KMS-11 (cell line): Measurements from ENCODE around the gene CAMK2N2.

ENCODE experiments used
- H2AFZ ChIP-seq: fragments of 200-600 bp; sonication (generic); 2 replicates; pipeline ENCODE4 v1.6.1; 2016; ENCODE audit warnings: antibody characterized with exemption, mixed run types, low read depth
- H3K27ac ChIP-seq: fragments of 200-600 bp; sonication (generic); 2 replicates; pipeline ENCODE4 v1.6.1; 2016; ENCODE audit warnings: mild to moderate bottlenecking, mixed run types
- H3K27me3 ChIP-seq: fragments of 200-600 bp; sonication (generic); 2 replicates; pipeline ENCODE4 v1.6.1; 2017; ENCODE audit warnings: mild to moderate bottlenecking, low read depth, mixed run types, moderate library complexity; ENCODE audit not compliant: insufficient read depth
- H3K36me3 ChIP-seq: fragments of 200-600 bp; sonication (generic); 2 replicates; pipeline ENCODE4 v1.6.1; 2017; ENCODE audit warnings: mild to moderate bottlenecking, mixed run types; ENCODE audit not compliant: insufficient read depth
- H3K4me1 ChIP-seq: fragments of 200-600 bp; sonication (generic); 2 replicates; pipeline ENCODE4 v1.6.1; 2016; ENCODE audit warnings: mild to moderate bottlenecking, low read depth, mixed run types; ENCODE audit not compliant: poor library complexity, severe bottlenecking
- H3K4me2 ChIP-seq: fragments of 200-600 bp; sonication (generic); 2 replicates; pipeline ENCODE4 v1.7.0; 2016; ENCODE audit warnings: mild to moderate bottlenecking, mixed run types
- H3K4me3 ChIP-seq: fragments of 200-600 bp; sonication (generic); IDR thresholded peaks from 2 replicates; pipeline ENCODE4 v1.6.1; 2017; ENCODE audit warnings: low read depth, low read length, mixed read lengths; ENCODE audit not compliant: insufficient read depth
- H3K79me2 ChIP-seq: fragments of 200-600 bp; sonication (generic); 2 replicates; pipeline ENCODE4 v1.6.1; 2016; ENCODE audit warnings: low read depth, mixed run types; ENCODE audit not compliant: insufficient read depth
- H3K9ac ChIP-seq: fragments of 200-600 bp; sonication (generic); 2 replicates; pipeline ENCODE4 v1.6.1; 2016; ENCODE audit warnings: mild to moderate bottlenecking, mixed run types
- H4K20me1 ChIP-seq: fragments of 200-600 bp; sonication (generic); 2 replicates; pipeline ENCODE4 v1.6.1; 2016; ENCODE audit warnings: mild to moderate bottlenecking, mixed run types; ENCODE audit not compliant: insufficient read depth
- CTCF ChIP-seq: fragments of 200-600 bp; sonication (generic); conservative IDR thresholded peaks from 2 replicates; pipeline ENCODE4 v1.6.1; 2017; ENCODE audit warnings: low read depth, mild to moderate bottlenecking, antibody characterized with exemption, low read length, moderate library complexity, mixed read lengths

Gene CAMK2N2

GRCh38 chr3:184240384-184241140 is 20.8 kb downstream of the CAMK2N2 start:
- H4K20me1 ChIP-seq, result no peaks in the 10 kb centered on the region
- H3K9ac ChIP-seq, result no peak overlapping the region
- no peak for TF ChIP-seq CTCF
- H3K27ac ChIP-seq, result no peak overlapping the region
- no peak overlapping the region for H3K4me3 ChIP-seq
- H3K79me2 ChIP-seq, result no peaks in the 10 kb centered on the region
- H2AFZ ChIP-seq, result no peak overlapping the region
- H3K36me3 ChIP-seq, result no peaks in the 10 kb centered on the region
- H3K4me2 ChIP-seq, result no peak overlapping the region
- no peaks in the 10 kb centered on the region; the same call in 1 of the 2 replicates for H3K27me3 ChIP-seq
- no peaks in the 10 kb centered on the region for H3K4me1 ChIP-seq

DNA sequence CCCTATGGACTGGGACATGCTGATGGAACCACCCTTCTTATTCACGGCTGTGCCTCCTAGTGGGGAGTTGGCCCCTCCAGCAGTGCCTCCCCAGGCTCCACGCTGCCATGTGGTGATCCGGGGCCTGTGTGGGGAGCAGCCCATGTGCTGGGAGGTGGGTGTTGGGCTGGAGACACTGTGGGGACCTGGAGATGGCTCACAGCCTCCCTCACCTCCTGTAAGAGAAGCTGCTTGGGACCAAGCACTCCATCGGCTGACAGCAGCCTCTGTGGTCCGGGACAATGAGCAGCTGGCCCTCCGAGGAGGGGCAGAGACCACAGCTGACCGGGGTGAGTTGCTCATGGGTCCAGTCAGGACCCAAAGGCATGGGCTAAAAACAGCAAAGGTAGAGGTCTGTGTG is 21.6 kb downstream of the CAMK2N2 start:
- no peak overlapping the region for H2AFZ ChIP-seq
- no peaks in the 10 kb centered on the region for H3K36me3 ChIP-seq
- no peak overlapping the region for H3K4me3 ChIP-seq
- H3K9ac ChIP-seq, result no peak overlapping the region
- no peaks in the 10 kb centered on the region for H3K79me2 ChIP-seq
- no peak overlapping the region for H3K27ac ChIP-seq
- no peak overlapping the region for H3K4me2 ChIP-seq
- no peak for TF ChIP-seq CTCF
- H3K27me3 ChIP-seq, result no peaks in the 10 kb centered on the region; the same call in 1 of the 2 replicates
- H4K20me1 ChIP-seq, result no peaks in the 10 kb centered on the region
- H3K4me1 ChIP-seq, result no peaks in the 10 kb centered on the region

GRCh38 chr3:184239221-184239620 is 22.1 kb downstream of the CAMK2N2 start:
- H3K36me3 ChIP-seq, result no peaks in the 10 kb centered on the region
- no peak overlapping the region for H3K9ac ChIP-seq
- no peak overlapping the region for H3K27ac ChIP-seq
- H3K4me3 ChIP-seq, result no peak overlapping the region
- no peaks in the 10 kb centered on the region for H4K20me1 ChIP-seq
- H3K4me1 ChIP-seq, result no peaks in the 10 kb centered on the region
- H3K79me2 ChIP-seq, result no peaks in the 10 kb centered on the region
- H3K4me2 ChIP-seq, result no peak overlapping the region
- TF ChIP-seq CTCF, result no peak
- no peak overlapping the region for H2AFZ ChIP-seq
- no peaks in the 10 kb centered on the region; the same call in 1 of the 2 replicates for H3K27me3 ChIP-seq

DNA sequence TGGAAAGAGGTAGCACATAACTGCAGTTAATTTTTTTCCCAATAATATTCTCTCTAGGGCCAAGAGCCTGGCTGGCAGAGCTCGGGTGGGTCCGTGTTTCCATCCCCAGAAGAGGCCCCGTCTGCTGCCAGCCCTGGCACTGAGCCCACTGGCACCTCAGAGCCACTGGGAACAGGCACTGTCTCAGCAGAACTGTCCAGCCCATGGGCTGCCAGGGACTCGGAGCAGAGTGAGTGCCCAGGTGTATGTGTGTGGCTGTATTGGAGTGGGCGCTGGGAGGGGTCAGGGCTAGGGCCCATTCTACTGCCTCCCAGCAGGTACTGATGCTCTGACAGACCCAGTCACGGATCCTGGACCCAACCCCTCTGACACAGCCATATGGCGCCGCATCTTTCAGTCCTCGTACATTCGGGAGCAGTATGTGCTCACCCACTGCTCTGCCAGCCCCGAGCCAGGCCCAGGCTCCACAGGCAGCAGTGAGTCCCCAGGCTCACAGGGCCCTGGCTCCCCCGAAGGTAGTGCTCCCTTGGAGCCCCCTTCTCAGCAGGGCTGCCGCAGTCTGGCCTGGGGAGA is 23.0 kb downstream of the CAMK2N2 start:
- peaks cover 3% of the 10 kb centered on the region; the same call in 1 of the 2 replicates for H3K27me3 ChIP-seq
- no peak for TF ChIP-seq CTCF
- H3K4me3 ChIP-seq, result no peak overlapping the region
- no peaks in the 10 kb centered on the region for H3K79me2 ChIP-seq
- no peak overlapping the region for H3K9ac ChIP-seq
- no peak overlapping the region for H3K4me2 ChIP-seq
- H2AFZ ChIP-seq, result no peak overlapping the region
- H3K4me1 ChIP-seq, result no peaks in the 10 kb centered on the region
- H4K20me1 ChIP-seq, result no peaks in the 10 kb centered on the region
- H3K27ac ChIP-seq, result no peak overlapping the region
- H3K36me3 ChIP-seq, result no peaks in the 10 kb centered on the region
